ENCODE results near the gene STK38. TPM values are rescaled to one million over a fixed set of nuclear protein-coding genes. Genes with fewer than 3 reads are reported as not detected.
A peak's percentile ranks its signal among the peaks of the same experiment; 100 is the strongest.

Gene STK38
- total RNA-seq, 1 donor from 2014 or later, result 9.5 TPM

DNA sequence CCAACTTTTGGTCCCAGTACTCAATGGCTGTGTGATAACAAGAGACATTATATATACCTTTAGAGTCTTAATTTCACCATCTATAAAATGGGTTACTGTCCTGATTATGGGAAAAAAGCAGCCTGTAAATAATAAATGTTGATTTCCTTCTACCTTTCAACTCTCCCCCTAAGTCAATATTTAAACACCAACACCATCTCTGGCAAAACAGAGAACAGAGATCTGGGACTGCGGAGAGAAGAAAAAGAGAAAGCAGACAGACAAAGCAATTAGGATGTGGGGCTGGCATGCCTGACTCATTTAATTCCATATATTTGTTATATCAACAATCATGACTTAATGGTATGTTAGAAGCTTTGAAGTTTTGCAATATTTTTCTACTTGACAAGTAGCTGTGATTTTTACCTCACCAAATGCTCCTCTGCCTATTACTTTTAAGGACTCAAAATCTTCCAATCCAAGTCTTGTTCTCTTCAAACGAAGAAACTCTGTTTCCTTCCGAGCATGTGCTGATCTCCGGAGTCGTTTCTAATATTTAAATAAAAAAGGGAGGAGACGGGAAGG is 23.3 kb downstream of the STK38 start:
- no peak for DNase-seq (ENCODE audit: low read depth in 2 of 2)

- no peak for DNase-seq (ENCODE audit: low read depth in 2 of 2)
These were observed 23.8 kb downstream of the STK38 start for GRCh38 chr6:36523451-36523850.

- DNase-seq (ENCODE audit: low read depth in 2 of 2), result no peak
These were observed 27.9 kb downstream of the STK38 start for GRCh38 chr6:36519352-36519751.

- no peak for DNase-seq (ENCODE audit: low read depth in 2 of 2)
These were observed 29.9 kb downstream of the STK38 start for GRCh38 chr6:36517408-36517807.

DNA sequence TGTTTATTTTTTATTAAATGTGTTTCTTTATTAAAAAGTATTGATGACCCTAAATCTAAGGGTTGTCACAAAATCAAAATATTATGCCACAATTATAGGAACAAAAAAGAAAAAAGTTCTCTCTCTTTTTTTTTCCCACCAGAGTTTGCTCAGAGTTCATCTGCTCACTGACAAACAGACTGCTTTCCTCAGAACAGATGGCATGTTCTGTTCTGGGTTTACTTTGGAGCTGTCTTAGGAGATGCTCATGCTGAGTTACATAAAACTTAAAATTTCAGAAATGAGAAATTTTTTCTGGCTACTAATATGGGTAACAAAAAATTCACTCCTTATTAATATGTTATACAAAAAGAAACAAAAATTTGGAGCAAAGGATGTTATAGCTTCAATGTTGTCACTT is 30.3 kb downstream of the STK38 start:
- no peak for DNase-seq (ENCODE audit: low read depth in 2 of 2)

DNA sequence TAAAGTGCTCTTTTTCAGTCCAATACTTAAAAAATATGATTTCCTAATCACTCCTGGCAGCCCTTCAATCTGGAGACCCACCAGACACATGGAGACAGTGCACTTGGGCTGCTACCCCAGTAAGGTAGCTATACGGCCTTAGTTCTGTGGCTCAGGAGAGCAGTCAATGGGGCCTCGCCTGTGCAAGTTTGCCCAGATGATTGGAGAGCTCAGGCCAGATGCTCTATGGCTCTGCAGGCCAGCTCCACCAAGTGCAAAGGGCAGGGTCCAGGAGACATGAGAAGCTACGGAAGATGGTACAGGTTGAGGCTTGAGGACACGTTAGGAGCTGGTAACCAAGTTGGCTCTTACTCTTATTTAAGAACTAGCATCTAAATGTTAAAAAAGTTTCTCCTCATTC is 30.7 kb downstream of the STK38 start:
- no peak for DNase-seq (ENCODE audit: low read depth in 2 of 2)

- no peak for DNase-seq (ENCODE audit: low read depth in 2 of 2)
These were observed 31.4 kb downstream of the STK38 start for GRCh38 chr6:36515844-36516243.

GRCh38 chr6:36514554-36515456 is 32.5 kb downstream of the STK38 start:
- DNase-seq (ENCODE audit: low read depth in 2 of 2), result no peak

GRCh38 chr6:36510365-36510764 is 36.9 kb downstream of the STK38 start:
- DNase-seq (ENCODE audit: low read depth in 2 of 2), result no peak

DNA sequence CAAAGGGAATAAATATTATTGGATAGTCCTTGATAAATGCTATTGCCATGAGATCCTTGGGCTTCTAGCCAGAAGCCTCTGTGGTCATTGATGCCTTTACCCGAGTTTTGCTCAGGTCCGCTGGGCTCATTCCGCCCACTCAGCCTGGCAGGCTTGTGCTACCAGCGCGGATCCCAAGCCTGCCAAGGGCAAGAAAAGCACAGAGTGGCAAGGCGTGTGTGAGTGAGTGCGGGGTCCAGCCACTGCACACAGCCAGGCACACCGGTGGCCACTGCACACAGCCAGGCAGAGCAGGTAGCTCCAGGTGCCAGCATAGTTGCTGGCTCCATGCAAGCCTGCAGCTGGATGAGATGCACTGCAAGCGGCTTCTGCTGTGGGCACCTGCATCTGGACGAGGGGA is 38.7 kb downstream of the STK38 start:
- no peak for DNase-seq (ENCODE audit: low read depth in 2 of 2)

- DNase-seq (ENCODE audit: low read depth in 2 of 2), result no peak
These were observed 40.7 kb downstream of the STK38 start for GRCh38 chr6:36506611-36507010.

GRCh38 chr6:36505744-36506534 is 41.3 kb downstream of the STK38 start:
- DNase-seq (ENCODE audit: low read depth in 2 of 2), result peak in 1 of 2 donors; percentile 21

- DNase-seq (ENCODE audit: low read depth in 2 of 2), result no peak
These were observed 42.3 kb downstream of the STK38 start for GRCh38 chr6:36504982-36505381.

DNA sequence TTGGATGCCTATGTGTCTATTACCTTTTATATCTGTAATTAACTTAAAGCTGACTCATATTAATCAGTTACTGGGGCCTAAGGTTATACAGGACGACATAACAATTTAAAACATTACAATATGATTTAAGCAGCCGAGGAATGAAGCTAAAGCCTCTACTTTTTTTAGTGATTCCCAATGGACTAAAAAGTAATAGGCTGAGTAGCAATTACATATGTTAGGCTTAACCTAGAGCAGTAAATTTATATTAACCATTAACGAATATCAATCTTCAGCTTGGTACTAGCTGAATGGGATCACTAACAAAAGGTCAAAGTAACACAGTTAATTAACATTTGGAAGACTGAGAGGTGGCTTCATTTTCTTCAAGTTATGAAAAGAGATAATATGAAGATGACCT is 43.1 kb downstream of the STK38 start:
- no peak for DNase-seq (ENCODE audit: low read depth in 2 of 2)

GRCh38 chr6:36501686-36502085 is 45.6 kb downstream of the STK38 start:
- no peak for DNase-seq (ENCODE audit: low read depth in 2 of 2)

GRCh38 chr6:36499918-36500317 is 47.4 kb downstream of the STK38 start:
- DNase-seq (ENCODE audit: low read depth in 2 of 2), result no peak

DNA sequence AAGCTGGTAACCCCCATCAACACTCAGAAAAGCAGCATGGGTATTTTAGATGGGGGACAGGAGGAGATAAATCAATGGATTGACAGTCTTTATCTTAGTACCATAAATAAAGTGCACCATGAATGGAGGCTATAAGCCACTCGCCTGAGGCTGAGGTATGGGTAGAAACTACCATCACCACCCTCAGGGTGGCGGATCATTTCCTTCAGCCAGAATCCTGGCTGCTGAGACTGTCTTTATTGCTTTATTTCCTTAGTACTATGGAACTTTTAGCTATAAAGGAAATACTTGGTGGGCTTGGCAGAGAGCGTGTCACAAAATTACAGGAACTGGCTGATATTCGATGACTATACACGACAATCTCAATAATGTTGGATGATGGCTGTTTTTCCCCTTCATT is 52.2 kb downstream of the STK38 start:
- no peak for DNase-seq (ENCODE audit: low read depth in 2 of 2)

- DNase-seq (ENCODE audit: low read depth in 2 of 2), result no peak
These were observed 53.4 kb downstream of the STK38 start for GRCh38 chr6:36493859-36494258.

DNA sequence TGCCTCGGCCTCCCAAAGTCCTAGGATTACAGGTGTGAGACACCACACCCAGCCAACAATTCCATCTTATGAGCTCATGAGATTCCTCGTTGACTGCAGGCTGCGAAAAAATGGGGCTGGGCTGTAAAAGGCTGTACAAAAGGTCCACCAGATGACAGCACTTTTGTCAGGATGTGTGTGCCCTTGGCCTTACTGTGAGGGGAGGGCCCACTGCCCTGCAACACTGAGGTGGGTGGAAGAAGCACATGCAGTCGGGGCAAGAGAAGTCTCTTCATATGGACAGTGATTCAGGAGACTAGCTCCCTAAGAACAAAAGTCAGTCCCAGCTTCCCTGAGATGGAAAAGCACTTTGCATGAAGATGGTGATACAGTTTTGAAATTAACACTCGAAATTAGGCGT is 54.0 kb downstream of the STK38 start:
- no peak for DNase-seq (ENCODE audit: low read depth in 2 of 2)

- no peak for DNase-seq (ENCODE audit: low read depth in 2 of 2)
These were observed 54.7 kb downstream of the STK38 start for GRCh38 chr6:36492621-36493020.

DNA sequence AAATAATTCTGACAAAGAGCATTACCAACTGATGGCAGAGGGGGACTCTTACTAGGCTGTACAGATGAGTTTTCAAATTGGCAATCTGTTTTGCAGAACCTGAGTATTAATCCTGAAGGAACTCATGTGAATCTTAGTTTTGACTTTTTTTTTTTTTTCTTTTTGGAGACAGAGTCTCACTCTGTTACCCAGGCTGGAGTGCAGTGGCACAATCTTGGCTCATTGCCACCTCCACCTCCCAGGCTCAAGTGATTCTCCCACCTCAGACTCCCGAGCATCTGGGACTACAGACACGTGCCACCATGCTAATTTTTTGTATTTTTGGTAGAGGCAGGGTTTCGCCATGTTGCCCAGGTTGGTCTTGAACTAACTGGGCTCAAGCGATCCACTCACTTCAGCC is 55.2 kb downstream of the STK38 start:
- DNase-seq (ENCODE audit: low read depth in 2 of 2), result no peak

DNA sequence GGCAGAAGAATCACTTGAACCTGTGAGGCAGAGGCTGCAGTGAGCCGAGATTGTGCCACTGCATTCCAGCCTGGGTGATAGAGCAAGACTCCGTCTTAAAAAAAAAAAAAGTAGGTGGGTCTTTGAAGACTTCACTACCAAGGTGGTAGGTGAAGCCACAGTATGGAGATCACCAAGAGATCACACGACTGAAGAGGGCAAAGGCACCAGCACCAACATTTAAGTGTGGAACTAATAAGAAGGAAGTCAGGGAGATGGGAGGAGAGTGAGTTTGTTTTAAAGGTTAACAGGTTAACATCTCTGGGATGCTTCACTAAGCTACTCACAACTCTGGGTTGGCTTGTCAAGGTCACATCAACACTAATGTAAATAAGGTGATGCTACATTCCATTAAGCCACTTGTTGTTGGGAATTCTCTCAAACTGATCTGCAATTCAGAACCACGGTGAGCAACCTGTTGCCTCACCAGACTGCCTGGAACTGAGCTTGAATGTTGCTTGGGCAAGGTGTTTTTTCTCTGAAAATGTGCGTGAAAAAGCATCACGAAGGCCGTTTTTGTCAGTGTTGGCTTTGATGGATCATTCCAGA is 55.8 kb downstream of the STK38 start:
- no peak for DNase-seq (ENCODE audit: low read depth in 2 of 2)

Data from lung microvascular endothelial cell (primary cell).